Ishikawa (cell line): ENCODE measurements around the gene NCBP3.

Experiments used
- CEBPB ChIP-seq: IDR thresholded peaks from 2 replicates; pipeline ENCODE4 v1.6.1; 2012
- CREB1 ChIP-seq: IDR thresholded peaks from 2 replicates; pipeline ENCODE4 v1.6.1; 2012; ENCODE audit warnings: low read depth
- EGR1 ChIP-seq: IDR thresholded peaks from 2 replicates; pipeline ENCODE4 v1.6.1; 2012
- EP300 ChIP-seq: IDR thresholded peaks from 2 replicates; pipeline ENCODE4 v1.6.1; 2012; ENCODE audit warnings: borderline replicate concordance
- FOXM1 ChIP-seq: IDR thresholded peaks from 2 replicates; pipeline ENCODE4 v1.6.1; 2012; ENCODE audit warnings: low read depth, borderline replicate concordance
- MAX ChIP-seq: IDR thresholded peaks from 2 replicates; pipeline ENCODE4 v1.6.1; 2012
- NFIC ChIP-seq: IDR thresholded peaks from 2 replicates; pipeline ENCODE4 v1.6.1; 2012
- RAD21 ChIP-seq: IDR thresholded peaks from 2 replicates; pipeline ENCODE4 v1.6.1; 2012; ENCODE audit warnings: low read depth
- REST ChIP-seq: IDR thresholded peaks from 2 replicates; pipeline ENCODE4 v1.6.1; 2012; ENCODE audit warnings: low read depth, mild to moderate bottlenecking
- TAF1 ChIP-seq: IDR thresholded peaks from 2 replicates; pipeline ENCODE4 v1.6.1; 2012; ENCODE audit warnings: low read depth, mild to moderate bottlenecking
- TCF12 ChIP-seq: IDR thresholded peaks from 2 replicates; pipeline ENCODE4 v1.6.1; 2012; ENCODE audit warnings: low read depth
- TEAD4 ChIP-seq: IDR thresholded peaks from 2 replicates; pipeline ENCODE4 v1.6.1; 2012
- USF1 ChIP-seq: IDR thresholded peaks from 2 replicates; pipeline ENCODE4 v1.6.1; 2012
- YY1 ChIP-seq: IDR thresholded peaks from 2 replicates; pipeline ENCODE4 v1.6.1; 2012; ENCODE audit warnings: low read depth
- ZBTB7A ChIP-seq: IDR thresholded peaks from 2 replicates; pipeline ENCODE4 v1.6.1; 2012; ENCODE audit warnings: low read depth

The NCBP3 gene

GRCh38 chr17:3768769-3769168 lies 77.3 kb downstream of the NCBP3 start:
- TF ChIP-seq EP300 (no peak), TCF12 (no peak), REST (no peak), MAX (no peak), NFIC (no peak), TEAD4 (no peak), TAF1 (no peak), YY1 (no peak), CREB1 (no peak)

GRCh38 chr17:3768341-3768740 lies 77.7 kb downstream of the NCBP3 start:
- TF ChIP-seq USF1 (no peak), EGR1 (no peak), TAF1 (no peak), REST (no peak), RAD21 (no peak), CEBPB (no peak), ZBTB7A (no peak), CREB1 (no peak), TEAD4 (no peak), MAX (no peak), EP300 (no peak)

GRCh38 chr17:3766779-3767178 lies 79.3 kb downstream of the NCBP3 start:
- TF ChIP-seq TEAD4 (no peak), YY1 (no peak), RAD21 (no peak), EGR1 (no peak), ZBTB7A (no peak), USF1 (no peak), MAX (no peak), CREB1 (no peak), TCF12 (no peak), CEBPB (no peak), REST (no peak), FOXM1 (no peak)

GRCh38 chr17:3765981-3766380 lies 80.1 kb downstream of the NCBP3 start:
- no peak for TF ChIP-seq ZBTB7A
- no peak for TF ChIP-seq REST
- no peak for TF ChIP-seq USF1
- TF ChIP-seq EP300 = no peak
- no peak for TF ChIP-seq NFIC
- TF ChIP-seq TCF12 = no peak
- TF ChIP-seq TAF1 = no peak
- no peak for TF ChIP-seq FOXM1
